GM12878 (cell line): ENCODE results near the gene FGGY. TPM values are rescaled to one million over a fixed set of nuclear protein-coding genes. Genes with fewer than 3 reads are reported as not detected.

ENCODE experiments used
- ATAC-seq: fragments of 200-7000 bp; cut with Tn5 transposase; 3 replicates; pipeline ENCODE4 v1.9.1; 2020; ENCODE audit warnings: mild to moderate bottlenecking, moderate library complexity
- BruUV-seq: library from RNA; stranded (reverse); fragments of 400-500 nt; replicated peaks from 2 replicates; lab custom pipeline; 2021; lab: Mats Ljungman, UMichigan
- CTCF ChIA-PET: fragments of 300-600 bp; sonication (Branson Sonifier 250); formaldehyde crosslinking; extraction: SDS; loops from one replicate; lab custom pipeline; 2021; ENCODE audit warnings: inconsistent platforms; lab: Yijun Ruan, JAX
- POLR2A ChIA-PET: fragments of 350-600 bp; formaldehyde crosslinking; extraction: SDS; loops from one replicate; lab custom pipeline; 2021; ENCODE audit warnings: inconsistent platforms; lab: Charles Lee
- RAD21 ChIA-PET: fragments of 300-600 bp; sonication (Branson Sonifier 250); formaldehyde crosslinking; loops from one replicate; lab custom pipeline; 2023; ENCODE audit warnings: antibody characterized with exemption; ENCODE audit not compliant: unreplicated experiment; lab: Charles Lee
- SMC1A ChIA-PET: fragments of 300-600 bp; sonication (Branson Sonifier 250); formaldehyde crosslinking; loops from one replicate; lab custom pipeline; 2023; ENCODE audit not compliant: unreplicated experiment, uncharacterized antibody; lab: Charles Lee
- DNase-seq: peaks from one replicate; pipeline ENCODE4 v3.0.0-alpha.2; 2011; ENCODE audit warnings: low read depth, low spot score
- FAIRE-seq: peaks from 3 replicates; lab custom pipeline; 2011; peaks lifted over from hg19 to GRCh38; lab: Jason Lieb, UNC
- H2AFZ ChIP-seq: 2 replicates; pipeline ENCODE4 v1.6.0; 2011; ENCODE audit warnings: low read depth, low read length, control low read depth; ENCODE audit not compliant: control insufficient read depth
- H3K27ac ChIP-seq: 2 replicates; pipeline ENCODE4 v1.5.1; 2011; ENCODE audit warnings: control low read depth; ENCODE audit not compliant: control insufficient read depth, insufficient read depth
- H3K27me3 ChIP-seq, 2 experiments: replicated peaks in 1 of 2; 2 replicates each; pipeline versions ENCODE4 v1.6.0 to v1.6.1; 2011; ENCODE audit warnings: low read length in 1 of 2; ENCODE audit not compliant: control insufficient read depth in 2 of 2, insufficient read depth in 2 of 2
- H3K36me3 ChIP-seq, 2 experiments: 2 replicates each; pipeline ENCODE4 v1.5.1; 2011; ENCODE audit warnings: low read length in 1 of 2; ENCODE audit not compliant: control insufficient read depth in 2 of 2, insufficient read depth in 2 of 2
- H3K4me1 ChIP-seq: 2 replicates; pipeline ENCODE4 v1.6.1; 2011; ENCODE audit warnings: mild to moderate bottlenecking, low read length, moderate library complexity, mixed read lengths; ENCODE audit not compliant: control insufficient read depth, insufficient read depth
- H3K4me2 ChIP-seq: 2 replicates; pipeline ENCODE4 v1.6.0; 2011; ENCODE audit warnings: control low read depth; ENCODE audit not compliant: control insufficient read depth, insufficient read depth
- H3K4me3 ChIP-seq: fragments of 200-600 bp; sonication (generic); 2 replicates; pipeline ENCODE4 v1.5.1; 2016
- H3K79me2 ChIP-seq: 2 replicates; pipeline ENCODE4 v1.6.0; 2011; ENCODE audit warnings: low read length; ENCODE audit not compliant: control insufficient read depth, insufficient read depth
- H3K9ac ChIP-seq: 2 replicates; pipeline ENCODE4 v1.8.0; 2011; ENCODE audit warnings: low read length, control low read depth, mixed read lengths; ENCODE audit not compliant: control insufficient read depth, insufficient read depth
- H3K9me3 ChIP-seq: replicated peaks from 3 replicates; pipeline ENCODE4 v1.5.1; 2011; ENCODE audit warnings: mild to moderate bottlenecking, low read length; ENCODE audit not compliant: control insufficient read depth, insufficient read depth
- H4K20me1 ChIP-seq: 2 replicates; pipeline ENCODE4 v1.6.0; 2011; ENCODE audit not compliant: control insufficient read depth, insufficient read depth
- CREB1 ChIP-seq: IDR thresholded peaks from 2 replicates; pipeline ENCODE4 v1.6.1; 2012; ENCODE audit warnings: low read depth, mild to moderate bottlenecking, inconsistent platforms
- FOXK2 ChIP-seq: fragments of 450-650 bp; IDR thresholded peaks from 2 replicates; pipeline ENCODE4 v1.6.1; 2017; ENCODE audit warnings: mild to moderate bottlenecking, moderate library complexity
- MEF2A ChIP-seq: IDR thresholded peaks from 2 replicates; pipeline ENCODE4 v1.6.1; 2011; ENCODE audit warnings: low read depth, mild to moderate bottlenecking, low read length, moderate library complexity; ENCODE audit not compliant: insufficient read depth
- PAX8 ChIP-seq: fragments of 450-650 bp; IDR thresholded peaks from 2 replicates; pipeline ENCODE4 v1.6.1; 2017; ENCODE audit warnings: mild to moderate bottlenecking, moderate library complexity
- POU2F2 ChIP-seq: IDR thresholded peaks from 3 replicates; pipeline ENCODE4 v1.6.1; 2011; ENCODE audit warnings: low read depth, mild to moderate bottlenecking, low read length, borderline replicate concordance
- SRF ChIP-seq, 2 experiments: IDR thresholded peaks; 2 replicates each; pipeline ENCODE4 v1.6.1; 2011; ENCODE audit warnings: low read depth in 2 of 2, low read length in 2 of 2, mild to moderate bottlenecking in 1 of 2, moderate library complexity in 1 of 2
- SUZ12 ChIP-seq: fragments of 200-600 bp; sonication (generic); IDR thresholded peaks from one replicate; pipeline ENCODE4 v1.6.1; 2018; ENCODE audit warnings: antibody characterized with exemption, mild to moderate bottlenecking; ENCODE audit not compliant: unreplicated experiment
- TBL1XR1 ChIP-seq: IDR thresholded peaks from 2 replicates; pipeline ENCODE4 v1.6.1; 2012; ENCODE audit warnings: low read depth, low read length, improper control_type of control experiment
- WGBS: methylation state at CpG from one replicate; pipeline ENCODE4 v1.1.6; 2016; ENCODE audit warnings: low lambda C conversion rate; ENCODE audit not compliant: insufficient replicate concordance, insufficient coverage; ENCODE audit errors: missing lambda C conversion rate; 5-methylcytosine and 5-hydroxymethylcytosine counted together
- in situ Hi-C: fragments of 300-500 bp; cut with MboI; formaldehyde crosslinking; loops from 9 replicates; pipeline ENCODE4 v1.14.3; 2018; ENCODE audit warnings: mixed read lengths
- intact Hi-C: fragments of 100-400 bp; cut with micrococcal nuclease; formaldehyde crosslinking; loops from one replicate; pipeline ENCODE4 v1.14.2; 2022; ENCODE audit not compliant: unreplicated experiment
- polyA plus RNA-seq, 11 experiments: library from polyadenylated mRNA; depleted of rRNA in 4 of 11; unstranded in 6 of 11; stranded (reverse) in 5 of 11; fragments of >200 nt; fragmentation: Nextera tagmentation in 4 of 11; fragmentation: Illumina TruSeq in 1 of 11; extraction: Ambion mirVana in 4 of 11; extraction: Trizol in 1 of 11; gene quantifications; 1 replicate in 1 of 11; 2 replicates in 10 of 11; pipeline versions ENCODE4 v1.2.1 to v1.2.3, GENCODE V29; 2011 to 2016; ENCODE audit warnings: inconsistent platforms in 2 of 11, missing spikeins in 2 of 11, low read depth in 1 of 11
- total RNA-seq, 4 experiments: library from RNA; depleted of rRNA in 3 of 4; stranded (reverse); fragments of >200 nt in 3 of 4; fragmentation: Illumina TruSeq in 1 of 4; extraction: Trizol in 1 of 4; gene quantifications; 2 replicates each; pipeline versions ENCODE4 v1.2.1 to v1.2.3, GENCODE V29; 2013 to 2021
- TF ChIP-seq, protein P1 (sequence below): fragments of 450-650 bp; formaldehyde crosslinking; IDR thresholded peaks from 2 replicates; pipeline ENCODE4 v1.5.0; 2022; ENCODE audit warnings: mild to moderate bottlenecking, missing genetic modification characterization
- TF ChIP-seq, protein P2 (sequence below): fragments of 450-650 bp; IDR thresholded peaks from 2 replicates; pipeline ENCODE4 v1.6.1; 2016; ENCODE audit warnings: mild to moderate bottlenecking, moderate library complexity, borderline replicate concordance
- TF ChIP-seq, protein P3 (sequence below): IDR thresholded peaks from 2 replicates; pipeline ENCODE4 v1.6.1; 2011; ENCODE audit warnings: borderline replicate concordance, low read depth, mild to moderate bottlenecking, moderate library complexity, low read length; ENCODE audit not compliant: insufficient read depth, poor library complexity, severe bottlenecking

The FGGY gene
- total and polyA plus RNA-seq, 10 of the 15 experiments (the other 5 are each of a cell fraction or from before 2014, with no cell fraction given) = 6.2 to 11.9 (median 7.5) TPM

DNA sequence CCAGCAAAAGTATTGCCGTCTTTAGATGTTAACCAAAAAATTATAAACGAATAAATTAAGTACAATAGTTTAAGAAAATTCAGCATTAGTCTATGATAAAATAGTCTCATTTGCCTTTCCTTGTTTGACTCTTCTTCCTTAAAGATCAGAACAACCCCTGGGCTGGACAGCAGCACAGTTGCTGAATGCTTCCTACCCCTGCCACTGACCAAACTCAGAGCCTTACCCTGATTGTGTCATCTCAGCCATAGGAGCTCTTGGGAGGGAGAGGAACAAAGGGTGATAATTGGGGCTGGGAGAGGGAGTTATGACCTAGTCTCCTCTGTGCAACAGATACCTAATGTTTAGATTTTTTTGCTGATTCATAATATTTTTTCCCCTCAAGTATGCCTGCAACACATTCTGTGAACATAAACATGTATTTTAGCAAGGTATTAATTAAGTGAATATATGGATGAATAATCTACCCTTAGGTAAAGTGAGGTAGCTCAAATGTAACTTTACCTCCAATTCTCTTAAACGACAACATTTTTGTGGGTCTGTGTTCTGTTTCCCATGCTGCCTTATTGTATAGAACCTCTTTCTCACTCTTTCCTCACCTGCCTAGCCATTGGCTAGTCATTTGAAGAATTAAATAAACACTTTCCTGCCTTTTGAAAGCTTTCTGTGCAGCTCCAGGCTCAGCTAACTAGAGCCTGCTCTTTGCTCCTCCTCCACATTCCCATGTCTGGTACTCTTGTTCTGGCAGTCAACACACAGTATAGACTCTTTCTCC is 46.1 kb downstream of the FGGY start:
- Histone ChIP-seq H3K4me1 (no peaks in the 10 kb centered on the region), H2AFZ (no peak overlapping the region), H4K20me1 (no peaks in the 10 kb centered on the region), H3K4me2 (no peak overlapping the region), H3K9me3 (no peaks in the 10 kb centered on the region), H3K79me2 (no peaks in the 10 kb centered on the region), H3K36me3 (no peaks in the 10 kb centered on the region; a peak in 2 of 4 replicates), H3K4me3 (no peak overlapping the region), H3K27me3 (no peaks in the 10 kb centered on the region), H3K27ac (no peak overlapping the region), H3K9ac (no peak overlapping the region)
- 95% methylated on average over 3 of the region's 3 CpGs for WGBS
- intact Hi-C loops (loop anchor here (5.0 kb wide), 1 partner anchor 354 kb away; no protein-coding TSS in a partner anchor), in situ Hi-C loops (no loop called here)
- no TSS peak for BruUV-seq
- RAD21 ChIA-PET = interaction anchor here (1.2 kb wide), 1 partner anchor 356 kb away, joined by 3 read pairs; no protein-coding TSS in a partner anchor
- POLR2A ChIA-PET = interaction anchor here (1.0 to 1.1 kb wide), 2 partner anchors 9 to 10 kb away, joined by 4 read pairs; no protein-coding TSS in a partner anchor
- CTCF ChIA-PET = interaction anchor here (1.0 to 1.8 kb wide), 3 partner anchors 10 to 357 kb away, joined by 3 to 9 read pairs (median 3); no protein-coding TSS in a partner anchor
- no peak for FAIRE-seq
- no peak for ATAC-seq
- SMC1A ChIA-PET = interaction anchor here (1.1 to 1.9 kb wide), 3 partner anchors 8 to 115 kb away, joined by 3 to 15 read pairs (median 3); no protein-coding TSS in a partner anchor
- DNase-seq = no peak
- TF ChIP-seq, protein P1, sequence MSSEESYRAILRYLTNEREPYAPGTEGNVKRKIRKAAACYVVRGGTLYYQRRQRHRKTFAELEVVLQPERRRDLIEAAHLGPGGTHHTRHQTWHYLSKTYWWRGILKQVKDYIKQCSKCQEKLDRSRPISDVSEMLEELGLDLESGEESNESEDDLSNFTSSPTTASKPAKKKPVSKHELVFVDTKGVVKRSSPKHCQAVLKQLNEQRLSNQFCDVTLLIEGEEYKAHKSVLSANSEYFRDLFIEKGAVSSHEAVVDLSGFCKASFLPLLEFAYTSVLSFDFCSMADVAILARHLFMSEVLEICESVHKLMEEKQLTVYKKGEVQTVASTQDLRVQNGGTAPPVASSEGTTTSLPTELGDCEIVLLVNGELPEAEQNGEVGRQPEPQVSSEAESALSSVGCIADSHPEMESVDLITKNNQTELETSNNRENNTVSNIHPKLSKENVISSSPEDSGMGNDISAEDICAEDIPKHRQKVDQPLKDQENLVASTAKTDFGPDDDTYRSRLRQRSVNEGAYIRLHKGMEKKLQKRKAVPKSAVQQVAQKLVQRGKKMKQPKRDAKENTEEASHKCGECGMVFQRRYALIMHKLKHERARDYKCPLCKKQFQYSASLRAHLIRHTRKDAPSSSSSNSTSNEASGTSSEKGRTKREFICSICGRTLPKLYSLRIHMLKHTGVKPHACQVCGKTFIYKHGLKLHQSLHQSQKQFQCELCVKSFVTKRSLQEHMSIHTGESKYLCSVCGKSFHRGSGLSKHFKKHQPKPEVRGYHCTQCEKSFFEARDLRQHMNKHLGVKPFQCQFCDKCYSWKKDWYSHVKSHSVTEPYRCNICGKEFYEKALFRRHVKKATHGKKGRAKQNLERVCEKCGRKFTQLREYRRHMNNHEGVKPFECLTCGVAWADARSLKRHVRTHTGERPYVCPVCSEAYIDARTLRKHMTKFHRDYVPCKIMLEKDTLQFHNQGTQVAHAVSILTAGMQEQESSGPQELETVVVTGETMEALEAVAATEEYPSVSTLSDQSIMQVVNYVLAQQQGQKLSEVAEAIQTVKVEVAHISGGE (CRISPR knock-in tag) = no peak
- TF ChIP-seq MEF2A (no peak), FOXK2 (no peak), PAX8 (no peak), SUZ12 (no peak), POU2F2 (no peak), CREB1 (no peak), SRF (IDR thresholded peaks at IDR 0.05; ENCODE audit: low read depth in 2 of 2, low read length in 2 of 2) (no peak), TBL1XR1 (no peak)
- TF ChIP-seq, protein P2, sequence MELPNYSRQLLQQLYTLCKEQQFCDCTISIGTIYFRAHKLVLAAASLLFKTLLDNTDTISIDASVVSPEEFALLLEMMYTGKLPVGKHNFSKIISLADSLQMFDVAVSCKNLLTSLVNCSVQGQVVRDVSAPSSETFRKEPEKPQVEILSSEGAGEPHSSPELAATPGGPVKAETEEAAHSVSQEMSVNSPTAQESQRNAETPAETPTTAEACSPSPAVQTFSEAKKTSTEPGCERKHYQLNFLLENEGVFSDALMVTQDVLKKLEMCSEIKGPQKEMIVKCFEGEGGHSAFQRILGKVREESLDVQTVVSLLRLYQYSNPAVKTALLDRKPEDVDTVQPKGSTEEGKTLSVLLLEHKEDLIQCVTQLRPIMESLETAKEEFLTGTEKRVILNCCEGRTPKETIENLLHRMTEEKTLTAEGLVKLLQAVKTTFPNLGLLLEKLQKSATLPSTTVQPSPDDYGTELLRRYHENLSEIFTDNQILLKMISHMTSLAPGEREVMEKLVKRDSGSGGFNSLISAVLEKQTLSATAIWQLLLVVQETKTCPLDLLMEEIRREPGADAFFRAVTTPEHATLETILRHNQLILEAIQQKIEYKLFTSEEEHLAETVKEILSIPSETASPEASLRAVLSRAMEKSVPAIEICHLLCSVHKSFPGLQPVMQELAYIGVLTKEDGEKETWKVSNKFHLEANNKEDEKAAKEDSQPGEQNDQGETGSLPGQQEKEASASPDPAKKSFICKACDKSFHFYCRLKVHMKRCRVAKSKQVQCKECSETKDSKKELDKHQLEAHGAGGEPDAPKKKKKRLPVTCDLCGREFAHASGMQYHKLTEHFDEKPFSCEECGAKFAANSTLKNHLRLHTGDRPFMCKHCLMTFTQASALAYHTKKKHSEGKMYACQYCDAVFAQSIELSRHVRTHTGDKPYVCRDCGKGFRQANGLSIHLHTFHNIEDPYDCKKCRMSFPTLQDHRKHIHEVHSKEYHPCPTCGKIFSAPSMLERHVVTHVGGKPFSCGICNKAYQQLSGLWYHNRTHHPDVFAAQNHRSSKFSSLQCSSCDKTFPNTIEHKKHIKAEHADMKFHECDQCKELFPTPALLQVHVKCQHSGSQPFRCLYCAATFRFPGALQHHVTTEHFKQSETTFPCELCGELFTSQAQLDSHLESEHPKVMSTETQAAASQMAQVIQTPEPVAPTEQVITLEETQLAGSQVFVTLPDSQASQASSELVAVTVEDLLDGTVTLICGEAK = no peak
- TF ChIP-seq, protein P3, sequence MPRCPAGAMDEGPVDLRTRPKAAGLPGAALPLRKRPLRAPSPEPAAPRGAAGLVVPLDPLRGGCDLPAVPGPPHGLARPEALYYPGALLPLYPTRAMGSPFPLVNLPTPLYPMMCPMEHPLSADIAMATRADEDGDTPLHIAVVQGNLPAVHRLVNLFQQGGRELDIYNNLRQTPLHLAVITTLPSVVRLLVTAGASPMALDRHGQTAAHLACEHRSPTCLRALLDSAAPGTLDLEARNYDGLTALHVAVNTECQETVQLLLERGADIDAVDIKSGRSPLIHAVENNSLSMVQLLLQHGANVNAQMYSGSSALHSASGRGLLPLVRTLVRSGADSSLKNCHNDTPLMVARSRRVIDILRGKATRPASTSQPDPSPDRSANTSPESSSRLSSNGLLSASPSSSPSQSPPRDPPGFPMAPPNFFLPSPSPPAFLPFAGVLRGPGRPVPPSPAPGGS = no peak
